ENCODE measurements around the gene INTS6.

INTS6 gene

DNA sequence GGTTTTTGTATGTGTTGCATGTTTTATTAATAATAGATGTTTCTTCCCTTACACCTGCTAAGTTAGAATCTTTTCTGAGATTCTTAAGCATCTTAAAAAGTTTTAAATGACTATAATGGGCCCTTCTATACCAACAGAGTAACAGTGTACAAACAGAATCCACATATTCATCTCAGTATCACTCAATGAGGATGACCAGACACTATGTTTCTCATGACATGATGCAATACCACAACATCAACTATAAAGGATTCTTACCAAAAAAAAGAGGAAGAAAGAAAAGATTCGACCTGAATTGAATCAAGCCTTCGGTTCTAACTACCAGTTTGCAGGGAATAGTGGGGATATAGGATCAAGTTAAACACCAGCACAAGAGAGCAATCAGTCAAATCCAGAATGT lies 56.5 kb downstream of the INTS6 start:
- no peaks in the 10 kb centered on the region for H3K27me3 ChIP-seq (ENCODE audit: control insufficient read depth, insufficient read depth, low read length)
- peaks cover 9% of the 10 kb centered on the region for H3K36me3 ChIP-seq (ENCODE audit: insufficient read depth, low read length)
- H3K9me3 ChIP-seq (replicated peaks; ENCODE audit: low read length): no peaks in the 10 kb centered on the region
- H3K9ac ChIP-seq (ENCODE audit: low read depth, low read length): no peak overlapping the region
- peaks cover 7% of the 10 kb centered on the region for H3K4me1 ChIP-seq (ENCODE audit: control insufficient read depth, insufficient read depth, low read length)
- no peak overlapping the region for H3K4me2 ChIP-seq (ENCODE audit: low read length)
- no peak overlapping the region for H3K4me3 ChIP-seq (ENCODE audit: low read length)

DNA sequence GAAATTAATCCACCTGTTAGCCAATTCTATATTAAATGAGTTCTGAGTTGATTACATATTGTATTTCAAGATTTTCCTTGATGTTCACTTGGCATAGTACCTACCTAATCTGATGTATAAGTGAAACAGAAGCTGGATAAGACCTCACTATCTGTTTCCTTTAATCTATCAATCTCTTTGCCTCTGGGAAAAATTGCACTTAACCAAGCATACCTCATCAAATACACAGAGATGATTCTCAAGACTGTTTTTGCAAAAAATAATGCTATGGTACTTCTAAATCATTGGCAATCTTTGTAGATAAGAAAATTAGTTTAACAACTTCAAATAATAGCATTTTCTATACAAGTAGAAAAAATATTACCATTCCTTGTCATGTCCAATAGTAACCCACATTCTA lies 58.1 kb downstream of the INTS6 start:
- no peak overlapping the region for H3K4me3 ChIP-seq (ENCODE audit: low read length)
- H3K4me1 ChIP-seq (ENCODE audit: control insufficient read depth, insufficient read depth, low read length): peaks cover 7% of the 10 kb centered on the region
- no peaks in the 10 kb centered on the region for H3K27me3 ChIP-seq (ENCODE audit: control insufficient read depth, insufficient read depth, low read length)
- no peaks in the 10 kb centered on the region for H3K9me3 ChIP-seq (replicated peaks; ENCODE audit: low read length)
- H3K9ac ChIP-seq (ENCODE audit: low read depth, low read length): no peak overlapping the region
- peaks cover 9% of the 10 kb centered on the region for H3K36me3 ChIP-seq (ENCODE audit: insufficient read depth, low read length)
- no peak overlapping the region for H3K4me2 ChIP-seq (ENCODE audit: low read length)

DNA sequence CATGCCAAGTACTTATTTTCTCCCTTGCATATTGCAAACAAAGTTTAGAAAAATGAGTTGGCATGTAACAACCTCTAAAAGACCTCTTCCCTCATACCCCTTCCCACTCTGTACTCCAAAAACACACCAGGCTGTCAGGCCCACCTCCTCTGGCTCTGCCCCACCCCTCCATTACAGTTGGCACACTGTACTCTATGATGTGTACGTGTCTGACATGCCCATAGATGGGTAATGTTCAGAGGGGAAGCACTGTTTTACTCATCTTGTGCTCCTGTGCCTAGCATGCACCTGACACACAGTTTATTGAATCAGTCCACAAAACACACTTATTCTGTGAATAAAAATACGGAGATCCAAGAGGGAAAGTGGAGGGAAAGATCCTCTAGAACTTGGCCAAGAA lies 67.7 kb downstream of the INTS6 start:
- Histone ChIP-seq H3K9ac (ENCODE audit: low read depth, low read length) (no peak overlapping the region), H3K4me1 (ENCODE audit: control insufficient read depth, insufficient read depth, low read length) (peaks cover 7% of the 10 kb centered on the region), H3K36me3 (ENCODE audit: insufficient read depth, low read length) (peaks cover 50% of the 10 kb centered on the region), H3K9me3 (replicated peaks; ENCODE audit: low read length) (no peaks in the 10 kb centered on the region), H3K27me3 (ENCODE audit: control insufficient read depth, insufficient read depth, low read length) (no peaks in the 10 kb centered on the region), H3K4me2 (ENCODE audit: low read length) (no peak overlapping the region), H3K4me3 (ENCODE audit: low read length) (no peak overlapping the region)

DNA sequence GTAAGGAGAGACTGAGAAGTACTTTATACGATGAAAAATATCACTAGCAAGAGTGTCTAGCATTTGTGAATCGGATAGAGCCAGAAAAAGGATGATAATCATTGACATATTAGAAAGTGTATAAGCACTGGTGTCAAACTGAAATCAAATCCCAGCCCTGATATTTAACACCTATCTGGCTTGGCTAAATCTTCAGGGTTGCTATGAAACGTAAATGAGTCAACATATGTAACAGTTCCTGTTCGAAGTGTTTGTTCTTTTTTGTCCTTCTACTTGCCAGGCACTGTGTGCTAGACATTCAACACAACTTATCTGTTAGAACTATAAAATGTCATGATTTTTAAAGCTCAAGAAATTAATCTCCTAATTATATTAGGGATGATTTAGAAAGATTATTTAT lies 72.6 kb downstream of the INTS6 start:
- Histone ChIP-seq H3K9ac (ENCODE audit: low read depth, low read length) (no peak overlapping the region), H3K36me3 (ENCODE audit: insufficient read depth, low read length) (peaks cover 57% of the 10 kb centered on the region), H3K4me1 (ENCODE audit: control insufficient read depth, insufficient read depth, low read length) (peaks cover 8% of the 10 kb centered on the region), H3K4me3 (ENCODE audit: low read length) (no peak overlapping the region), H3K9me3 (replicated peaks; ENCODE audit: low read length) (no peaks in the 10 kb centered on the region), H3K4me2 (ENCODE audit: low read length) (no peak overlapping the region), H3K27me3 (ENCODE audit: control insufficient read depth, insufficient read depth, low read length) (no peaks in the 10 kb centered on the region)

DNA sequence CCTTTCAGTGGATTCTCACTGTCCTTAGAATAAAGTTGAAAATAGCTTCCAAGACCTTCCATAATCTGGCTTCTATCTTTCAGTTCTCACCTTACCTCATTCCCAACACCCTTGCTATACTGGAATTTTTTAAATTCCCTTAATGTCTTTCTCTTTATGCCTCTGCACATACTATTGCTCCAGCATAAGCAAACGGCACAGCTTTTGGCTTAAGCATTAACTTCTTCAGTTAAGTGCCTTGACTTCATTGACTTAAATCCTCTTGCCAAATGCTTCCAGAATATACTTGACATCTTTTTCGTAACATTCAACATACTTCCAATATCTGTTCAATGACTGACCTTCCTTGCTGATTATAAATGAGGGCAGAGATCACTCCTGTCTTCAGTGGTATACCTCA lies 79.4 kb downstream of the INTS6 start:
- Histone ChIP-seq H3K4me2 (ENCODE audit: low read length) (no peak overlapping the region), H3K4me1 (ENCODE audit: control insufficient read depth, insufficient read depth, low read length) (no peaks in the 10 kb centered on the region), H3K9me3 (replicated peaks; ENCODE audit: low read length) (no peaks in the 10 kb centered on the region), H3K9ac (ENCODE audit: low read depth, low read length) (no peak overlapping the region), H3K36me3 (ENCODE audit: insufficient read depth, low read length) (peaks cover 73% of the 10 kb centered on the region), H3K4me3 (ENCODE audit: low read length) (no peak overlapping the region), H3K27me3 (ENCODE audit: control insufficient read depth, insufficient read depth, low read length) (no peaks in the 10 kb centered on the region)

DNA sequence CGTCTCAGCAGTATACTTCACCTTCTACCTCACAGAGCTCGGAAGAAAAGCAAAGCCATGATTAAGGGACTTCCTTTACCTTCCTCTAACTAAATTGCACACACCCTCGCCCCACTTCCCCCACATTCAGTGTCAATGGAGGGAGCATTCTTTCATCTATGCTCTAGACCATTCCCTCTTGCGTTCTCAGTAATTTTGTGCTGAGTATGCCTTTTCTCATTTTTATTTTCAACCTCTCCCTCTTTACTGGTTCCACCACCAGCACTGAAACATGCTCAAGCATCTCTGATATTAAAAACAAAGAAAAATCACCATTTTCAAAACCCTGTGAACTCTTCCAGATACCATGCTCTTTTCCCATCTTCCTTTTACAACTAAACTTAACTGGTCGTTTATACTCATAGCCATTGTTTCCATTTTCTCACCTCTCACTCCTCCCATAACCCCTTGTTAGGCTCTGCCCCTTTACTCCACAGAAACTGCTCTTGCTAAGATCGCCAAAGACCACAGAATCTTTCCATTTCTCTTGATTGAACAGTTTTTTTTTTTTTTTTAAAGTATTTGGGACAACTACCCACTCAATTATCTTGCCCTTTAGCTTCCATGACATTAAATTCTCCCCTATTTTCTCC lies 81.0 kb downstream of the INTS6 start:
- no peaks in the 10 kb centered on the region for H3K9me3 ChIP-seq (replicated peaks; ENCODE audit: low read length)
- no peak overlapping the region for H3K4me2 ChIP-seq (ENCODE audit: low read length)
- peaks cover 75% of the 10 kb centered on the region for H3K36me3 ChIP-seq (ENCODE audit: insufficient read depth, low read length)
- no peak overlapping the region for H3K9ac ChIP-seq (ENCODE audit: low read depth, low read length)
- no peaks in the 10 kb centered on the region for H3K4me1 ChIP-seq (ENCODE audit: control insufficient read depth, insufficient read depth, low read length)
- H3K4me3 ChIP-seq (ENCODE audit: low read length): no peak overlapping the region
- no peaks in the 10 kb centered on the region for H3K27me3 ChIP-seq (ENCODE audit: control insufficient read depth, insufficient read depth, low read length)

DNA sequence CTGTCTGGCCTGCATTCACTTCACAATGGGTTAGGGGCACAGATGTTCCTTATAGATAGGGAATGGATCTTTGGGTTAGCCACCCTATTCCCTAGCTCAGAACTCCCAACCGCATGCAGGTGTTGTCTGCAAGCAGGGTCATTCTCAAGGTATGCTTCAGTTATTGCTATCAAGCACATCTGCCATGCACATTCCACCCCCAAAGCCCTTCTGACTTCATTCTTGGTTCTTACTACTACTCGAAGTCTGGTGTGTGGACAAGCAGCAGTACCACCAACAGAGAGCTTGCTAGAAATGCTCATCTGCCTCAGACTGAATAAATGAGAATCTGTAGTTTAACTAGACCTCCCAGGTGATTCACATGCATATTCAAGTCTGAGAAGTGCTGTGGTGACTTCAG lies 82.0 kb downstream of the INTS6 start:
- Histone ChIP-seq H3K4me2 (ENCODE audit: low read length) (no peak overlapping the region), H3K36me3 (ENCODE audit: insufficient read depth, low read length) (peaks cover 80% of the 10 kb centered on the region), H3K9ac (ENCODE audit: low read depth, low read length) (no peak overlapping the region), H3K4me1 (ENCODE audit: control insufficient read depth, insufficient read depth, low read length) (no peaks in the 10 kb centered on the region), H3K27me3 (ENCODE audit: control insufficient read depth, insufficient read depth, low read length) (no peaks in the 10 kb centered on the region), H3K4me3 (ENCODE audit: low read length) (no peak overlapping the region), H3K9me3 (replicated peaks; ENCODE audit: low read length) (no peaks in the 10 kb centered on the region)

DNA sequence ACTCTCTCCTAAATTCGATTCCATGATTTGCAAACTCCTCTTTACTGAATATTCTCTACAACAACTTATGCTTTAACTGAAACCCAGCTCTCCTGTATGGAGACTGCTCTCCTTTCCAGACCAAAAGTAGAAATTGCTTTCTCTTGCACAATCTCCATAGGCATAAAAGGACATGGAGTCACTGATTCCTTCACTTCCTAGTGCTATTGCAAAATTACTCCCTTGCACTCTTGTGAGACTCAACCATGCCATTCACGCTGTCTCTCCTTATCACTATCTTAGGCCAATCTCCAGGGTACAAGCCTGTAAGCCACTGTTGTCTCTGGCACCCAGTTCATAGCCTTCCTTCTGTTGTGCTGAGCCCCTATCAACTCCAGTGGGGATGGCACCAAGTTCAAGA lies 82.7 kb downstream of the INTS6 start:
- peaks cover under 1% of the 10 kb centered on the region for H3K4me1 ChIP-seq (ENCODE audit: control insufficient read depth, insufficient read depth, low read length)
- no peaks in the 10 kb centered on the region for H3K9me3 ChIP-seq (replicated peaks; ENCODE audit: low read length)
- H3K4me2 ChIP-seq (ENCODE audit: low read length): no peak overlapping the region
- H3K36me3 ChIP-seq (ENCODE audit: insufficient read depth, low read length): peaks cover 75% of the 10 kb centered on the region
- H3K9ac ChIP-seq (ENCODE audit: low read depth, low read length): no peak overlapping the region
- no peaks in the 10 kb centered on the region for H3K27me3 ChIP-seq (ENCODE audit: control insufficient read depth, insufficient read depth, low read length)
- H3K4me3 ChIP-seq (ENCODE audit: low read length): no peak overlapping the region

DNA sequence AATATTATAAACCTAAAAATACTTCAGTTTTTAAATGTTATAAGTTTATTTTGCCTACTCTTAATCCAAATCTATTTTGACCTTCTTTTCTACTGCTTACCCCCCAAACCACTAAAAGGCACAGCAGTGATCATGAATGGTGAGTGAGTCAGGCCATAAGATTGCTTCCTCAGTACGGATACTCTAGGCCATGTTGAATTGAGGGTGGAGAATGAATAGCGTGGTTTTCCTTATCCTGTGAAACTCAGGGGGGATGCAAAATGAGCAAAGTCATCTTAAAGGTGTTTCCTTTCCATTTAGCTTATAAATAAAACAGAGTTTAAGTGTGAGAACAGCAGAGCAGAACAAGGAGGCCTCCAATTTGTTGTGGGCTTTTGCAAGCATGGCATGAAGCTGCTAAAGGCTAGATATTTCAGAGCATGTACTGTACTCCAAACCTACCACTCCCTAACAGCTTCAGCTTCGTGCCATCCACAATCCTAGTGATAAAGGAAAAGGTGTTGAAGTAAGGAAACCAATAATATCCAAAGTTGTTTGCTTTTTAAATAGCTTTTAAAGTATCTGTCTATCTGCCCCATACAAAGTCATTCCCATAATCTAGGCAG lies 88.3 kb downstream of the INTS6 start:
- no peak overlapping the region for H3K4me2 ChIP-seq (ENCODE audit: low read length)
- no peaks in the 10 kb centered on the region for H3K9me3 ChIP-seq (replicated peaks; ENCODE audit: low read length)
- peaks cover 81% of the 10 kb centered on the region for H3K36me3 ChIP-seq (ENCODE audit: insufficient read depth, low read length)
- H3K27me3 ChIP-seq (ENCODE audit: control insufficient read depth, insufficient read depth, low read length): no peaks in the 10 kb centered on the region
- H3K9ac ChIP-seq (ENCODE audit: low read depth, low read length): no peak overlapping the region
- H3K4me3 ChIP-seq (ENCODE audit: low read length): no peak overlapping the region
- peaks cover 11% of the 10 kb centered on the region for H3K4me1 ChIP-seq (ENCODE audit: control insufficient read depth, insufficient read depth, low read length)

DNA sequence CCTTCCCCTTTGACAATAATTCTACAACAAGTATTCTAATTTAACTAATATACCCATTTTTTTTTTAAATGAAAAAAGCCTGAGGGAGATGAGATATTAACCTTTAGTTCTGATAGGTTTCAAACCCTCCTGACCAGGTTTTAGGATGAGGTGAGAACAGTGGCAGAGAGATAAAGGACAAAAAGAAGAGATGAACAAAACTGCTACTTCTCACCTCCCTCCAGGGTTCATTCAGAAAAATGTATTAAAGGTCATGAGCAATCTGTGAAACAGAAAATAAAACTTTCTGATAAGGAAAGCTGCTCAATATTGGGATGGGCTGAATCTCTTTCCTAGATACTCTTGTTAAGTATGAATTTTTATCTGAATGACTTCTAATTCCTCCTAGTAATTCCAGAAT lies 89.2 kb downstream of the INTS6 start:
- H3K9ac ChIP-seq (ENCODE audit: low read depth, low read length): no peak overlapping the region
- H3K9me3 ChIP-seq (replicated peaks; ENCODE audit: low read length): no peaks in the 10 kb centered on the region
- no peaks in the 10 kb centered on the region for H3K27me3 ChIP-seq (ENCODE audit: control insufficient read depth, insufficient read depth, low read length)
- H3K36me3 ChIP-seq (ENCODE audit: insufficient read depth, low read length): peaks cover 80% of the 10 kb centered on the region
- H3K4me2 ChIP-seq (ENCODE audit: low read length): no peak overlapping the region
- H3K4me3 ChIP-seq (ENCODE audit: low read length): no peak overlapping the region
- H3K4me1 ChIP-seq (ENCODE audit: control insufficient read depth, insufficient read depth, low read length): peaks cover 11% of the 10 kb centered on the region

DNA sequence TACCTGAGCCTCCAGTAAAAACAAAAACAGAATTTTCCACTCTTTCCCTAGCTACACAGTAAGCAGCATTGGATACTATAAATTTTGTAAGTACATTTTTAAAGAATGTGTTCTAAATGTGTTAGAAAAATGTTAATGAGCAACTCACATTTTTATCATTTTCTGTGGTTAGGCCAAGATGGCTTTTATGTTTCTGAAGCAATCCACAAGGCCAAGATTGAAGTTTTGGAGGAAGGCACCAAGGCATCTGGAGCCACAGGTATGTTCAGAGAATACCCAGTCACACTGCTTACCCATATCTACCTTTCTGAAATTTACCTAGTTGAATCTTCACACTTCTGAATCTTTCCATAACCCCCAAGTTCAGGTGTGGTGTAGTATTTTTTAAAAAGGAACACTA lies 91.7 kb downstream of the INTS6 start:
- Histone ChIP-seq H3K27me3 (ENCODE audit: control insufficient read depth, insufficient read depth, low read length) (no peaks in the 10 kb centered on the region), H3K36me3 (ENCODE audit: insufficient read depth, low read length) (peaks cover 60% of the 10 kb centered on the region), H3K4me1 (ENCODE audit: control insufficient read depth, insufficient read depth, low read length) (peaks cover 11% of the 10 kb centered on the region), H3K4me3 (ENCODE audit: low read length) (no peak overlapping the region), H3K4me2 (ENCODE audit: low read length) (no peak overlapping the region), H3K9me3 (replicated peaks; ENCODE audit: low read length) (no peaks in the 10 kb centered on the region), H3K9ac (ENCODE audit: low read depth, low read length) (no peak overlapping the region)

DNA sequence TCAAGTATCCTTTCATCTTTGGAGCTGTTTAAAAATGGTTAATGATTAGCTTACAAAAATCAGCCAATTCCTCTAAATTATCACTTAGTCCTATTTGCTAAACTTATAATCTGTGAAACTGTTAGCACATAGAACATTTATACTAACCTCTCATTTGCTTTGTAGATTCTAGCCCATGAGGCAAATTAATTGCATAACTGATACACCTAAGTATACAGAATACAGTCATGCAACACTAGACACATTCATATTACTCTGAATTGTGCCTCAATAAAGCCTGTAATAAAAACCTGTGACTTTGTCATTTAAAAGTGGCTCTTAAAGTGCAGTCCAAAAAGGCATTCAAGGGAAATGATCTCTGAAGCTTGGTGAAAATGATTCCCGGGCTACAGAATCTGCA lies 92.3 kb downstream of the INTS6 start:
- Histone ChIP-seq H3K4me1 (ENCODE audit: control insufficient read depth, insufficient read depth, low read length) (peaks cover 11% of the 10 kb centered on the region), H3K9me3 (replicated peaks; ENCODE audit: low read length) (no peaks in the 10 kb centered on the region), H3K4me2 (ENCODE audit: low read length) (no peak overlapping the region), H3K4me3 (ENCODE audit: low read length) (no peak overlapping the region), H3K27me3 (ENCODE audit: control insufficient read depth, insufficient read depth, low read length) (no peaks in the 10 kb centered on the region), H3K36me3 (ENCODE audit: insufficient read depth, low read length) (peaks cover 58% of the 10 kb centered on the region), H3K9ac (ENCODE audit: low read depth, low read length) (no peak overlapping the region)
